HG02981 (cell line): Measurements from ENCODE around the gene SCGB1D4.
"Not testable (repeated sequence)": the region's sequence is repeated elsewhere in the genome, so short reads cannot be mapped to it uniquely, and the experiment has no call there.

Experiments
- ATAC-seq: cut with Tn5 transposase; IDR thresholded peaks from one replicate; pipeline ENCODE4 v1.9.1; 2021; ENCODE audit warnings: mild to moderate bottlenecking, moderate library complexity; ENCODE audit not compliant: unreplicated experiment

Gene SCGB1D4

DNA sequence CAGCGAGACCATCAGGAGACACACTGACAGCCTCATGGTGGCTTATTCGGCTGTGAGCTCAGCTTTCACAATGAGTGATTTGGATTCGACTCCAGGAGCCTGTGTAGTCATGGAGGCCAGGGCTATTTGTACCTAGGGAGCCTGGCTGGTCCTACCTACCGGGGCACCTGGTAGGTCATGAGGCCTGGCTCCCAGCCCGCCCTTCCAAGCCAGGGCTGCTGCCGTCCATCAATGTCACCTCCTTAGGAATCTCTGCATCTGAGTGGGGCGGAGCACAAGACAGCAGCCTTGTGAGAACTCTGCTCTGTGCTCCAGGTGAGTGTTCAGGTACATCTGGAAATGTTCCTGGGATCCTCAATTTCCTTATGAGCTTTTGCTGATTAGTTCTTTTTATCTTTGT is at the start of gene SCGB1D4:
TSS of gene SCGB1D4 (minus strand) at position 101 of the 400 bp plus-strand sequence. CDS start at position 36, 65 bp downstream.
- no peak for ATAC-seq

- ATAC-seq: no peak
Measured at GRCh38 chr11:62345861-62346260, 47.0 kb upstream of the SCGB1D4 start.

DNA sequence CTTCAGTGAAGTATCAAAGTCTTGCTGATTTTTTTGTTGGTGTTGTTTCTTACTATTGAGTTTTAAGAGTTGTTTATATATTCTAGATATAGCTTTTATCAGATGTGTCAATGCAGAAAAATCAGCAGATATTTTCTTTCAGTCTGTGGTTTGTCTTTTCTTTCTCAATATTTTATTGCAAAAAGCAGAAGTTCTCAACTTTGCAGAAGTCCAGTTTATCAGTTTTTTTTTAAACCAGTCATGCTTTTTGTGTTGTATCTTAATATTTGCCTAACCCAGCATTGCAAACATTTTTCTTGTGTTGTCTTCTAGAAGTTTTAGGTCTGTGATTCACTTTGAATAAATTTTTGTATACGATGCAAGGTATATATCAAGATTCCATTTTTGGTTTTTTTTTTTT is 45.3 kb upstream of the SCGB1D4 start:
- no peak for ATAC-seq

- ATAC-seq: not testable (repeated sequence)
Measured at GRCh38 chr11:62343646-62344190, 44.8 kb upstream of the SCGB1D4 start.

DNA sequence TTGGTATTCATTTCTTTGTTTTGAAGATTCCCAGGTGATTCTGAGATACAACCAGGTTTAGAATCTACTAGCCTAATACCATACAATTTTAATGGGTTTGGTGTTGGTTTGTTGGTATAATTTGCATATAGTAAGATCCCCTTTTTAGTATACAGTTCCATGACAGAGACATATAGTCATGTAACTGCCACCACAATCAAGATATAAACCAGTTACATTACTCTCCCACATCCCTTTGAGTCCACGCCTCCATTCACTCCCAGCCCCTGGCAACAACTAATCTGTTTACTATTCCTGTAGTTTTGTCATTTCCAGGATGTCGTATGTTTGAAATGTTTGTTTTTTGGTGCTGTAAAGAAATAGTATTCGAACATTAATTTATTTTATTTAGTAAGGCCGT is 42.7 kb upstream of the SCGB1D4 start:
- no peak for ATAC-seq

GRCh38 chr11:62340269-62340901 is 41.5 kb upstream of the SCGB1D4 start:
- no peak for ATAC-seq

DNA sequence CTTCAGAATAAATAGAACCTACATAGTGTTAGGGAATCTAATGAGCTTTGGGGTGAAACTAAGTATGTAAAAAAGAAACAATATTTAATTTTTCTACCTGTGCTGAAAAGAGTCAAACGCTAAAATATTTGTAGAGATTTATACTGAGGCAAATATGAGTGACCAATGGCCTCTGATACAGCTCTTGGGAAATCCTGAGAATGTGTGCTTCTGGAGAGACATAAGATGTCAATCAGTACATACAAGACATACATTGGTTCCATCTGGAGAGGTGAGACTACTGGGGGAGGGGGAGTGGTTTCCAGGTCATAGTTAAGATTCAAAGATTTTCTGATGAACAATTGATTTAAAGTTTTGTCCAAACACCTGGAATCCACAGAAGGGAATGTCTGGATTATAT is 39.3 kb upstream of the SCGB1D4 start:
- ATAC-seq: no peak

DNA sequence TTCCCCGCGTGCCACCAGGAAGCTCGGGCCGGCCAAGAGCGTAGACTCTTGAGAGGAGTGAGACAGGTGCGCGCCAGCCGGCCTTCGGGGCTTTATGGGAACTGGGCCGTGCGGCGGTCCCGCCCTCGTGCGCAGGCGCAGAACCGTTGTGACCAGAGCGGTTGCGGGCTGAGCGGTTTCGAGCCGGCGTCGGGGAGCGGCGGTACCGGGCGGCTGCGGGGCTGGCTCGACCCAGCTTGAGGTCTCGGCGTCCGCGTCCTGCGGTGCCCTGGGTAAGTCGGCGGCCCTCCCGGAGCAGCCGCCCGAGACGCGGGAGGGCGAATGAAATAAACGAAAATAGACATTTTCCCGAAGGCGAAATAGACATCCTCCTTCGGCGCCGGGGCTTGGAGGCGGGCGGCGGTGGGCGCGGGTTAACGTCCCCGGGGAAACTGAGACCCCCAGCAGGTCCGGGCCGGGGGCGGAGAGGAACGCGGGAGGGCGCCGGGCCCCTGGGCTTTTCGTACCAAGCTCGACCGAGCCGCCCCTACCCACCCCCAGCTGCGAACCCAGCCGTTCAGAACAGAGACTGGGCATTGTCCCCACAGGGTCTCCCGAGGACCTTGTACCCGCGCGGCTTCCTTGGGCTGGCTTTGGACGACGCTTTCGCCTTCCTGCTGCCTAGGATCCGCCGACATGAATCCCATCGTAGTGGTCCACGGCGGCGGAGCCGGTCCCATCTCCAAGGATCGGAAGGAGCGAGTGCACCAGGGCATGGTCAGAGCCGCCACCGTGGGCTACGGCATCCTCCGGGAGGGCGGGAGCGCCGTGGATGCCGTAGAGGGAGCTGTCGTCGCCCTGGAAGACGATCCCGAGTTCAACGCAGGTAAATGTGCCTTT is 38.7 kb upstream of the SCGB1D4 start, which contains the start of gene ASRGL1:
TSS of gene ASRGL1 (plus strand) at position 146 of the 879 bp plus-strand sequence. CDS start at position 676, 530 bp downstream.
- ATAC-seq: no peak

- not testable (repeated sequence) for ATAC-seq
Measured at GRCh38 chr11:62336949-62337302, 38.1 kb upstream of the SCGB1D4 start.

- ATAC-seq: no peak
Measured at GRCh38 chr11:62333768-62334167, 34.9 kb upstream of the SCGB1D4 start.

- not testable (repeated sequence) for ATAC-seq
Measured at GRCh38 chr11:62331264-62331663, 32.4 kb upstream of the SCGB1D4 start.

DNA sequence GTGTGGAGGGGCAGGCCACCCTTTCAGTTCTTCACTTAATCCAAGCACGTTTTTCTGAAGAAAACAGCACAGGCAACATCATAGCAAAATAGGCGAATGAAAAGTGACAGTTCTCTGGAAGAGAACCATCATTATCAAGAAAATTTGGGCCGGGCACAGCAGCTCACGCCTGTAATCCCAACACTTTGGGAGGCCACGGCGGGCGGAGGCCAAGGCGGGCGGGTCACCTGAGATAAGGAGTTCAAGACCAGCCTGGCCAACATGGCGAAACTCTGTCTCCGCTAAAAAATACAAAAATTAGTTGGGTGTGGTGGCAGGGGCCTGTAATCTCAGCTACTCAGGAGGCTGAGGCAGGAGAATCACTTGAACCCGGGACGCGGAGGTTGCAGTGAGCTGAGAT is 28.7 kb upstream of the SCGB1D4 start:
- ATAC-seq: not testable (repeated sequence)

- not testable (repeated sequence) for ATAC-seq
Measured at GRCh38 chr11:62326719-62327118, 27.8 kb upstream of the SCGB1D4 start.

- not testable (repeated sequence) for ATAC-seq
Measured at GRCh38 chr11:62325781-62326180, 26.9 kb upstream of the SCGB1D4 start.

- ATAC-seq: no peak
Measured at GRCh38 chr11:62324731-62325556, 26.1 kb upstream of the SCGB1D4 start.

GRCh38 chr11:62322524-62322923 is 23.6 kb upstream of the SCGB1D4 start:
- ATAC-seq: no peak

- ATAC-seq: no peak
Measured at GRCh38 chr11:62315431-62315830, 16.6 kb upstream of the SCGB1D4 start.

DNA sequence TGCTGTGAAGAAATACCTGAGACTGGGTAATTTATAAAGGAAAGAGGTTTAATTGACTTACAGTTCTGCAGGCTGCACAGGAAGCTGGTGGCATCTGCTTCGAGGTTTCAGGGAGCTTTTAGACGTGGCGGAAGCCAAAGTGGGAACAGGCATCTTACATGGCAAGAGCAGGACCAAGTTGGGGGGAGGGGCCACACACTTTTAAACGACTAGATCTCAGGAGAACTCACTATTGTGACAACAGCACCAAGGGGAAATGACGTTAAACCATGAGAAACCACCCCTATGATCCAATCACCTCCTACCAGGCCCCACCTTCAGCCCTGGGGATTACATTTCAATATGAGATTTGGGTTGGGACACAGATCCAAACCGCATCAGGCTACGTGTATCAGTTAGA is 11.1 kb upstream of the SCGB1D4 start:
- ATAC-seq: no peak

- no peak for ATAC-seq
Measured at GRCh38 chr11:62307950-62308349, 9.1 kb upstream of the SCGB1D4 start.

- ATAC-seq: no peak
Measured at GRCh38 chr11:62306227-62306626, 7.4 kb upstream of the SCGB1D4 start.

DNA sequence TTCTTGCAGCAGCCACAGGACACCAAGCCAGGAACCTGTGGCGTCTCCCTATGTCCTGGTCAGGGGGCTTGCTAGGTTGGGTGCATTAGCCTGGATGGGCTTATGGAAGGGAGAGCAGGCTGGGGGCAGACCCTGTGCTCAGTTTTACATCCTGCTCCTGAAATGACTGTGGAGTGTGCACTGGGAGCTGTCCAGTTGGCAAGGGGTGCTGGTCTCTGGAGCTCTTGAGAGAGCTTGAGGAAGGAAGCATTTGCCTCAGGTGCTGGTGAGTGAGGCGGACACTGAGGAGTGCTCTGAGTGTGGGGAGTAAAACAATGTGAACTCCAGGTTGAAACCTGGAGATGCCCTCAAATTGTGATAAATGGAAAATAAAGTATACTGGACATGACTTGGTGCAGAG is 3.4 kb downstream of the SCGB1D4 start:
- no peak for ATAC-seq
